Stomach smooth muscle (tissue), 2 donors: ENCODE data around the gene POMGNT2.

Source experiments
- H3K27ac ChIP-seq: one replicate; pipeline ENCODE4 v1.7.0; 2013; ENCODE audit warnings: mild to moderate bottlenecking, low read length, inconsistent platforms
- H3K27me3 ChIP-seq, 2 donors: one replicate each; pipeline ENCODE4 v1.7.0; 2013; ENCODE audit warnings: low read length in 2 of 2; ENCODE audit not compliant: insufficient read depth in 2 of 2, control insufficient read depth in 1 of 2
- H3K36me3 ChIP-seq, 2 donors: one replicate each; pipeline ENCODE4 v1.7.0; 2013; ENCODE audit warnings: low read length in 2 of 2; ENCODE audit not compliant: control insufficient read depth in 2 of 2, insufficient read depth in 2 of 2
- H3K4me1 ChIP-seq: one replicate; pipeline ENCODE4 v1.7.0; 2013; ENCODE audit warnings: low read length; ENCODE audit not compliant: control insufficient read depth, insufficient read depth
- H3K4me3 ChIP-seq, 2 donors: one replicate each; pipeline ENCODE4 v1.7.0; 2013; ENCODE audit warnings: low read length in 2 of 2
- H3K9ac ChIP-seq, 2 donors: one replicate each; pipeline ENCODE4 v1.7.0; 2013; ENCODE audit warnings: low read length in 2 of 2, mild to moderate bottlenecking in 1 of 2
- H3K9me3 ChIP-seq, 2 donors: one replicate each; pipeline ENCODE4 v1.7.0; 2013; ENCODE audit warnings: low read length in 2 of 2; ENCODE audit not compliant: control insufficient read depth in 2 of 2
- donor health status: healthy.
- donor health status: Pancreatic carcinoma.

The POMGNT2 gene

DNA sequence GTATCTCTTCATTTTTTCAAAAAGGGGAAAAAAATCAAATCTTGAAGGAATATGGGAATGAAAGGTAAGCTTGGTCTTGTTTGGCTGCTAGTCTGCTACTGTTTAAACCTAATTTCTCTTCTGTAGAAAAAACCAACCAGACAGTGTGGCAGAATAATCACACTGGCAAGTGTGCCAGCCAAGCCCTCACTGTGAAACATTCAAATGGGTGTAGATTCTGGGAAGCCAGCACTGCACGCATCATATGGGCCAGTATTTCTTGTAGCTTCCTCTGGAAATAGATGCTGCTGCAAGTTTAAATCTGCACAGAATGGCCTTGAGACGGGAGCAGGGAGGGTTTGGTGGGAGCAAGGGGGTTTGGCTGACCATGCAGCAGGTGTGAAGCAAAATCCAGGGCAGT is 62.1 kb downstream of the POMGNT2 start:
- H3K9me3 ChIP-seq, result peaks cover 6 to 14% of the 10 kb centered on the region in 2 donors
- H3K27me3 ChIP-seq, result no peaks in the 10 kb centered on the region
- H3K4me3 ChIP-seq, result no peak overlapping the region
- no peak overlapping the region for H3K27ac ChIP-seq
- H3K4me1 ChIP-seq, result peaks cover 5% of the 10 kb centered on the region
- H3K9ac ChIP-seq, result no peak overlapping the region
- H3K36me3 ChIP-seq, result no peaks in the 10 kb centered on the region

- Histone ChIP-seq H3K36me3 (no peaks in the 10 kb centered on the region), H3K4me3 (no peak overlapping the region), H3K9ac (no peak overlapping the region), H3K4me1 (peaks cover 5% of the 10 kb centered on the region), H3K27me3 (no peaks in the 10 kb centered on the region), H3K9me3 (peaks cover 3 to 11% of the 10 kb centered on the region in 2 donors), H3K27ac (no peak overlapping the region)
These were observed 62.7 kb downstream of the POMGNT2 start for GRCh38 chr3:43043071-43043766.

- H3K9me3 ChIP-seq, result peaks cover 3 to 11% of the 10 kb centered on the region in 2 donors
- no peaks in the 10 kb centered on the region for H3K27me3 ChIP-seq
- H3K36me3 ChIP-seq, result no peaks in the 10 kb centered on the region
- no peak overlapping the region for H3K9ac ChIP-seq
- no peak overlapping the region for H3K27ac ChIP-seq
- H3K4me3 ChIP-seq, result no peak overlapping the region
- peaks cover 5% of the 10 kb centered on the region for H3K4me1 ChIP-seq
These were observed 64.4 kb downstream of the POMGNT2 start for GRCh38 chr3:43041517-43041916.

DNA sequence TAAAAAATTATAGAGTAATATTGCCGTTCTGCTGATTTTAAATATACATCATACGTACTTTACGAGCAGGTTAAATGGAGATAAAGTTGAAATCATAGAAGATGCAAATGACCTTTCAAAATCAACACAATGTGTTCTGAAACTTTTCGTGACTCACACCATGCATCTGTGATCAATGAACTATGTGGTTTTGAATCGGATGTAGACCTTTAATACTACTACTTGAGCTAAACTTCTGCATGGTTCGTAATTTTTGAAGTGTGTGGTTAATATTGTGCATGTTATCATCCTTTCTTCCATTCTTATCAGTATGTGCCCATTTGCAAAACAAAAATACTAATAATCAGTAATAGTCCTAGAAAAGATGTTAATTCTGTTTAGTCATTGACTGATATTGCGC is 67.9 kb downstream of the POMGNT2 start:
- Histone ChIP-seq H3K4me3 (no peak overlapping the region), H3K4me1 (peaks cover 4% of the 10 kb centered on the region), H3K9me3 (no peaks in the 10 kb centered on the region), H3K36me3 (no peaks in the 10 kb centered on the region), H3K27ac (no peak overlapping the region), H3K9ac (no peak overlapping the region), H3K27me3 (no peaks in the 10 kb centered on the region)

DNA sequence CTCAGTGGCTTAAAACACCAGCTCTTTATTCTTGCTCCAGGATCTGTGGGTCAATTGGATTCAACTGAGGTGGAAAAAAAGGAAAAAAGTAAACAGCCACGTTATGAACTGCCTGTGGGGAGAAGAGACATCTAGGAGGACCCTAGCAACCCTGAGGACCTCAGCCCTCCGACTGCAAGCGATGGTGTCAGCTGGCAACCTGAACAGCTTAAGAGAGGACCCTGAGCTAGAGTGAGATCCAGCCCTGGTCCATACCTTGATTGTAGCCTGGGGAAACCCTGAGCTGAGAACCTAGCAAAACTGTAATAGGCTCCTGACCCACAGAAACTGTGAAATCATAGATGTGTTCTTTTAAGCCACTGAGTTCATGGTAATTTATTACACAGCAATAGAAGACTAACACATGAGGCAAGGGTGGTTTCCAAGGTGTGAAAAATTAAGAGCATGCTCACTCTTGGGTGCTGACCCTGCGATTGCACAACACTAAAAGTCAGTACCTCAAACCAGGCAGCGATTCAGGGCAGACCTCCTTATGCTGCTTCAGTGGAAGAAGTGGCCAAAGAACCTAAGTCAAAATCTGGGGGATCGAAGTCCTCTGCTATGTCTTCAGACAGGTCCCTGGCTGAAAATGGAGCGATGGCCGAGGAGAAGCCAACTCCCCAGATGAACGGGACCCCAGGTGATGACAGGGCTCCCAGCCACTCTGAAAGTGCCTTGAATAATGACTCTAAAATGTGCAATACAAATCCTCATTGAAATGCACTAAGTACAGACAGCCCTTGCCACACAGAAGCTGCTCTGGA is 69.1 kb downstream of the POMGNT2 start:
- no peaks in the 10 kb centered on the region for H3K9me3 ChIP-seq
- no peak overlapping the region for H3K4me3 ChIP-seq
- no peak overlapping the region for H3K27ac ChIP-seq
- no peak overlapping the region for H3K9ac ChIP-seq
- H3K36me3 ChIP-seq, result no peaks in the 10 kb centered on the region
- H3K27me3 ChIP-seq, result no peaks in the 10 kb centered on the region
- H3K4me1 ChIP-seq, result no peaks in the 10 kb centered on the region

DNA sequence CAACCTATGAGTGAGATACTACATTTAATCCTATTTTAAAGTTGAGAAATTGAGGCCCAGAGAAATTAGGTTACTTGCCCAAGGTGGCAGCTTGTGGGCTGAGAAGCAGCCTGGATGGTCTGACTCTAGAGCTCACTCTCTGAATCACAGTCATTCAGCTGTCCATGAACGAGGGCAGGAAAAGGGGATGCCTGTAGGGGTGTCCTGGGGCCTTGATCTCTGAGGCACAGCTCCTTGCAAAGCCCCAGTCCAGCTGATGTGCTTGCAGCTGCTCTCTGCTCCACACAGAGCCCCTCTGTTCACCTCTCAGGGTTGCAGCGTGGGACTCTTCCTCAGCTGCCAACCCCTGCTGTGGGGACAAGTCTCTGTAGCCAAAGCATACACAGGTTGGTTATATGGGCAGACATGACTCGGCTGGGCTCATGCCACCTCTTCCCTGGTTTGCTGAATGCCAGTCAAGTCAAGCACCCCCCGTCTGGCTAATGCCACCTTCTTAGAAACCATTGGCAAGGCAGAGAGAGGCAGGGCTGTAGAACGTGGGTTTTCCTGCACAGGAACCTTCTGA is 70.0 kb downstream of the POMGNT2 start:
- H3K4me3 ChIP-seq, result no peak overlapping the region
- H3K36me3 ChIP-seq, result no peaks in the 10 kb centered on the region
- H3K27ac ChIP-seq, result no peak overlapping the region

GRCh38 chr3:43034911-43035310 is 71.0 kb downstream of the POMGNT2 start:
- Histone ChIP-seq H3K4me1 (no peaks in the 10 kb centered on the region), H3K9ac (no peak overlapping the region), H3K36me3 (no peaks in the 10 kb centered on the region), H3K9me3 (no peaks in the 10 kb centered on the region), H3K27me3 (no peaks in the 10 kb centered on the region), H3K4me3 (no peak overlapping the region), H3K27ac (no peak overlapping the region)

More for the DNA sequence above, 70.0 kb downstream of the POMGNT2 start:
- Histone ChIP-seq H3K9me3 (no peaks in the 10 kb centered on the region), H3K4me1 (no peaks in the 10 kb centered on the region), H3K27me3 (no peaks in the 10 kb centered on the region), H3K9ac (no peak overlapping the region)

GRCh38 chr3:43034200-43034599 is 71.7 kb downstream of the POMGNT2 start:
- H3K27ac ChIP-seq, result no peak overlapping the region

DNA sequence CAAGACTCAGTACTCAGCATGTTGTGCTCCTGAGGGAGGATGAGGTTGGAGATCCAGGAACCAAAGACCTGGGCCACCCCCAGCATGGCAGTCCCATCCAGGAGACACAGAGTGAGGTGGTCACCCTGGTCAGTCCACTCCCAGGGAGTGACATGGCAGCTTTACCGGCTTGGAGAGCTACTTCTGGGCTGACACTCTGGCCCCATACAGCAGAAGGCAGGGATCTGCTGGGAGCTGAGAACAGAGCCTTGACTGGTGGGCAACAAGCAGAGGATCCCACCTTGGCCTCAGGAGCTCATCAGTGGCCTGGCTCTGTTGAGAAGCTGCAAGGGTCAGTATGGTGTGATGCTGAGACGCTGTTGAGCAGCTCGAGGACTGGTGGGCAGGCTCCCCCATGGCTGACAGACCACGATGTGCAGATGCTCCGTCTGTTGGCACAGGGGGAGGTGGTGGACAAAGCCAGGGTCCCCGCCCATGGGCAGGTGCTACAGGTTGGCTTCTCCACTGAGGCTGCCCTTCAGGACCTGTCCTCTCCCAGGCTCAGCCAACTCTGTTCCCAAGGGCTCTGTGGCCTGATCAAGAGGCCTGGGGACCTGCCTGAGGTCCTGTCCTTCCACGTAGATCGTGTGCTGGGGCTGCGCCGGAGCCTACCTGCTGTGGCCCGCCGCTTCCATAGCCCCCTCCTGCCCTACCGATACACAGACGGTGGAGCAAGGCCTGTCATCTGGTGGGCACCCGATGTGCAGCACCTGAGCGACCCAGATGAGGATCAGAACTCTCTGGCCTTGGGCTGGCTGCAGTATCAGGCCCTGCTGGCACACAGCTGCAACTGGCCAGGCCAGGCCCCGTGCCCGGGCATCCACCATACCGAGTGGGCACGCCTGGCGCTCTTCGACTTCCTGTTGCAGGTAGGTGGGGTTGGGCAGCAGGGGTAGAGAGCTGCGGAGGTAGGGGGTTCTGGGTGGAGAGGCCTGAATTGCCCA is 72.9 kb downstream of the POMGNT2 start:
- H3K27ac ChIP-seq, result no peak overlapping the region
- H3K4me1 ChIP-seq, result no peaks in the 10 kb centered on the region
- no peaks in the 10 kb centered on the region for H3K36me3 ChIP-seq
- no peaks in the 10 kb centered on the region for H3K9me3 ChIP-seq
- no peak overlapping the region for H3K4me3 ChIP-seq
- H3K9ac ChIP-seq, result no peak overlapping the region
- no peaks in the 10 kb centered on the region for H3K27me3 ChIP-seq

More at GRCh38 chr3:43034200-43034599, 71.7 kb downstream of the POMGNT2 start:
- no peaks in the 10 kb centered on the region for H3K36me3 ChIP-seq
- no peaks in the 10 kb centered on the region for H3K4me1 ChIP-seq
- H3K4me3 ChIP-seq, result no peak overlapping the region
- no peaks in the 10 kb centered on the region for H3K27me3 ChIP-seq
- no peaks in the 10 kb centered on the region for H3K9me3 ChIP-seq
- no peak overlapping the region for H3K9ac ChIP-seq

- Histone ChIP-seq H3K27me3 (no peaks in the 10 kb centered on the region), H3K9me3 (no peaks in the 10 kb centered on the region), H3K9ac (no peak overlapping the region), H3K4me1 (no peaks in the 10 kb centered on the region), H3K4me3 (no peak overlapping the region), H3K36me3 (no peaks in the 10 kb centered on the region), H3K27ac (no peak overlapping the region)
These were observed 73.9 kb downstream of the POMGNT2 start for GRCh38 chr3:43031889-43032545.
